ENCODE results near the gene SF3A1.

GRCh38 chr22:30344447-30345200 is 12.1 kb downstream of the SF3A1 start:
- TF ChIP-seq CTCF (IDR thresholded peaks at IDR 0.05) (no peak), POLR2A (IDR thresholded peaks at IDR 0.05) (no peak)

All from uterus (tissue), 2 donors.